Measurements from ENCODE around the gene PFDN4.

The PFDN4 gene

DNA sequence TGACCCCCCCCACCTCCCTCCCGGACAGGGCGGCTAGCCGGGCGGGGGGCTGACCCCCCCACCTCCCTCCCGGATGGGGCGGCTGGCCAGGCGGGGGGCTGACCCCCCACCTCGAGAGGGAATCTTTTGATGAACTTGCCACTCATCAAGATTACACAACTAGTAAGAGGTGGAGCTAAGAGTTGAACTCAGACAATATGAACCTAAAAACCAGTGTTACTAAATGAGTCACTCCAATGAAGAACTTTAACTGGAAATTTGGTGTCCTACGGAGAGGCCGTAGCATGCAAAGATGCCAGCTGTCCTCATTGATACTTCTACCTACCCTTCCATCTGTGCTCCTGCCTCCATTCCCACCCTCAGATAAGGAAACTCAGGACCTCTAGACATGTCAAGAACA is 42.8 kb downstream of the PFDN4 start:
- TF ChIP-seq, protein P1, sequence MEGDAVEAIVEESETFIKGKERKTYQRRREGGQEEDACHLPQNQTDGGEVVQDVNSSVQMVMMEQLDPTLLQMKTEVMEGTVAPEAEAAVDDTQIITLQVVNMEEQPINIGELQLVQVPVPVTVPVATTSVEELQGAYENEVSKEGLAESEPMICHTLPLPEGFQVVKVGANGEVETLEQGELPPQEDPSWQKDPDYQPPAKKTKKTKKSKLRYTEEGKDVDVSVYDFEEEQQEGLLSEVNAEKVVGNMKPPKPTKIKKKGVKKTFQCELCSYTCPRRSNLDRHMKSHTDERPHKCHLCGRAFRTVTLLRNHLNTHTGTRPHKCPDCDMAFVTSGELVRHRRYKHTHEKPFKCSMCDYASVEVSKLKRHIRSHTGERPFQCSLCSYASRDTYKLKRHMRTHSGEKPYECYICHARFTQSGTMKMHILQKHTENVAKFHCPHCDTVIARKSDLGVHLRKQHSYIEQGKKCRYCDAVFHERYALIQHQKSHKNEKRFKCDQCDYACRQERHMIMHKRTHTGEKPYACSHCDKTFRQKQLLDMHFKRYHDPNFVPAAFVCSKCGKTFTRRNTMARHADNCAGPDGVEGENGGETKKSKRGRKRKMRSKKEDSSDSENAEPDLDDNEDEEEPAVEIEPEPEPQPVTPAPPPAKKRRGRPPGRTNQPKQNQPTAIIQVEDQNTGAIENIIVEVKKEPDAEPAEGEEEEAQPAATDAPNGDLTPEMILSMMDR (IDR thresholded peaks at IDR 0.05; ENCODE audit: low read depth, low read length), result no peak
- no peak overlapping the region for H3K4me3 ChIP-seq (ENCODE audit: low read depth, low read length)

DNA sequence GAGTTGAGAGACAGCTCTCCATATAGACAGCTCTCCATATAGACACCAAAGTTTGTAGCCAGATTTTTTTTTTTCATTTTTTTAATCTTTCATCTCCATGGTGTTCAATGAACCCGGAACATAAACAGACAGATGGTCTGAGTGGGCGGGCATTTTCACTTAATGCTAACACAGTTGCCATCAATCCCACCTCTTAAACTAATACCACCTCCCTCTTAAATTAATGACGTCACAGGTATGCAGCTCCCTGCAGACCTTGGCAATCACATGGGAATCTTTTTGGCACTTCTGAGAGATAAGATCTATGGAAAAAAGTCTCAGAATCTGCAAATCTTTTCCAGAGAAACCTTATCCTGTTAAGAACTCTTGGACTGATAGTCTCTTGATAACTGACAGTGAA is 43.2 kb downstream of the PFDN4 start:
- no peak overlapping the region for H3K4me3 ChIP-seq (ENCODE audit: low read depth, low read length)

GRCh38 chr20:54254596-54254995 is 46.7 kb downstream of the PFDN4 start:
- TF ChIP-seq, protein P1 (IDR thresholded peaks at IDR 0.05; ENCODE audit: low read depth, low read length), result no peak
- no peak overlapping the region for H3K4me3 ChIP-seq (ENCODE audit: low read depth, low read length)

More for the DNA sequence above, 43.2 kb downstream of the PFDN4 start:
- TF ChIP-seq, protein P1 (IDR thresholded peaks at IDR 0.05; ENCODE audit: low read depth, low read length), result no peak

- H3K4me3 ChIP-seq (ENCODE audit: low read depth, low read length), result no peak overlapping the region
- TF ChIP-seq, protein P1 (IDR thresholded peaks at IDR 0.05; ENCODE audit: low read depth, low read length), result no peak
Observed at GRCh38 chr20:54255157-54255556, 47.3 kb downstream of the PFDN4 start.

- H3K4me3 ChIP-seq (ENCODE audit: low read depth, low read length), result no peak overlapping the region
Observed at GRCh38 chr20:54256202-54256601, 48.3 kb downstream of the PFDN4 start.

GRCh38 chr20:54257071-54257816 is 49.4 kb downstream of the PFDN4 start:
- no peak overlapping the region for H3K4me3 ChIP-seq (ENCODE audit: low read depth, low read length)
- TF ChIP-seq, protein P1 (IDR thresholded peaks at IDR 0.05; ENCODE audit: low read depth, low read length), result no peak

More at GRCh38 chr20:54256202-54256601, 48.3 kb downstream of the PFDN4 start:
- TF ChIP-seq, protein P1 (IDR thresholded peaks at IDR 0.05; ENCODE audit: low read depth, low read length), result no peak

GRCh38 chr20:54260116-54260515 is 52.2 kb downstream of the PFDN4 start:
- H3K4me3 ChIP-seq (ENCODE audit: low read depth, low read length), result no peak overlapping the region
- TF ChIP-seq, protein P1 (IDR thresholded peaks at IDR 0.05; ENCODE audit: low read depth, low read length), result no peak
